Left lobe of liver (tissue), 2 donors: ENCODE results near the gene ACP6. TPM values are rescaled to one million over a fixed set of nuclear protein-coding genes. Genes with fewer than 3 reads are reported as not detected.

ENCODE experiments used
- ATAC-seq: fragments of 200-7000 bp; cut with Tn5 transposase; one replicate; pipeline ENCODE4 v1.9.1; 2020; ENCODE audit warnings: mild to moderate bottlenecking, moderate library complexity
- DNase-seq: peaks from one replicate; pipeline ENCODE4 v3.0.0-alpha.2; 2020; ENCODE audit warnings: low spot score
- total RNA-seq: library from RNA; stranded (reverse); gene quantifications from one replicate; pipeline ENCODE4 v1.2.1, GENCODE V29; 2021
- donor health status: DM: no; HTN: no; CAD: no; lungs with moderate emphysema.
- donor health status: DM: no; HTN: yes; CAD: no.

Gene ACP6
- total RNA-seq, 1 donor from 2014 or later, result 17.2 TPM

- no peak for DNase-seq
- no peak for ATAC-seq
These were observed 18.0 kb downstream of the ACP6 start for GRCh38 chr1:147652306-147652705.

- ATAC-seq (no peak), DNase-seq (no peak)
These were observed 18.9 kb downstream of the ACP6 start for GRCh38 chr1:147651466-147651865.

- ATAC-seq (no peak), DNase-seq (no peak)
These were observed 21.4 kb downstream of the ACP6 start for GRCh38 chr1:147648933-147649332.

- no peak for ATAC-seq
- DNase-seq, result no peak
These were observed 22.3 kb downstream of the ACP6 start for GRCh38 chr1:147647796-147648633.

- ATAC-seq, result no peak
These were observed 26.4 kb downstream of the ACP6 start for GRCh38 chr1:147643974-147644373.

GRCh38 chr1:147641695-147642592 lies 28.4 kb downstream of the ACP6 start:
- DNase-seq (no peak), ATAC-seq (peak; percentile 83)

More at GRCh38 chr1:147643974-147644373, 26.4 kb downstream of the ACP6 start:
- DNase-seq, result no peak

GRCh38 chr1:147641291-147641690 lies 29.0 kb downstream of the ACP6 start:
- no peak for ATAC-seq
- no peak for DNase-seq

GRCh38 chr1:147640553-147641165 lies 29.7 kb downstream of the ACP6 start:
- ATAC-seq (peak; percentile 95), DNase-seq (peak; percentile 71)

- peak; percentile 51 for ATAC-seq
These were observed 34.0 kb downstream of the ACP6 start for GRCh38 chr1:147636314-147636713.

GRCh38 chr1:147635342-147635741 lies 35.0 kb downstream of the ACP6 start:
- ATAC-seq (no peak), DNase-seq (no peak)

More at GRCh38 chr1:147636314-147636713, 34.0 kb downstream of the ACP6 start:
- no peak for DNase-seq

- ATAC-seq, result no peak
- DNase-seq, result no peak
These were observed 35.7 kb downstream of the ACP6 start for GRCh38 chr1:147634645-147635044.

- DNase-seq (no peak), ATAC-seq (no peak)
These were observed 36.6 kb downstream of the ACP6 start for GRCh38 chr1:147633759-147634158.

GRCh38 chr1:147631839-147632238 lies 38.5 kb downstream of the ACP6 start:
- no peak for ATAC-seq
- DNase-seq, result no peak

GRCh38 chr1:147630447-147630846 lies 39.9 kb downstream of the ACP6 start:
- no peak for ATAC-seq
- DNase-seq, result no peak

- no peak for ATAC-seq
- DNase-seq, result no peak
These were observed 40.3 kb downstream of the ACP6 start for GRCh38 chr1:147630022-147630421.

GRCh38 chr1:147628441-147628840 lies 41.9 kb downstream of the ACP6 start:
- ATAC-seq, result no peak
- no peak for DNase-seq

- ATAC-seq (peak; percentile 85), DNase-seq (no peak)
These were observed 42.8 kb downstream of the ACP6 start for GRCh38 chr1:147627435-147628110.

GRCh38 chr1:147626739-147627138 lies 43.6 kb downstream of the ACP6 start:
- peak; percentile 41 for ATAC-seq
- no peak for DNase-seq

GRCh38 chr1:147626291-147626690 lies 44.0 kb downstream of the ACP6 start:
- DNase-seq (no peak), ATAC-seq (no peak)

GRCh38 chr1:147625362-147625995 lies 44.8 kb downstream of the ACP6 start:
- ATAC-seq (peak; percentile 39), DNase-seq (no peak)
